Suprapubic skin (tissue), 4 donors: ENCODE data around the gene NPTX1. TPM values are rescaled to one million over a fixed set of nuclear protein-coding genes. Genes with fewer than 3 reads are reported as not detected.

Experiments used
- DNase-seq, 2 donors: peaks; one replicate each; pipeline ENCODE4 v3.0.0-alpha.2; 2019; ENCODE audit warnings: low spot score in 2 of 2
- H3K27ac ChIP-seq: fragments of 200-600 bp; sonication (generic); one replicate; pipeline ENCODE4 v1.5.1; 2019
- H3K27me3 ChIP-seq: fragments of 200-600 bp; sonication (generic); one replicate; pipeline ENCODE4 v1.5.1; 2019
- H3K36me3 ChIP-seq: fragments of 200-600 bp; sonication (generic); one replicate; pipeline ENCODE4 v1.5.1; 2019
- H3K4me1 ChIP-seq: fragments of 200-600 bp; sonication (generic); one replicate; pipeline ENCODE4 v1.5.1; 2019
- H3K4me3 ChIP-seq: fragments of 200-600 bp; sonication (generic); one replicate; pipeline ENCODE4 v1.5.1; 2019; ENCODE audit warnings: mild to moderate bottlenecking
- H3K9me3 ChIP-seq: fragments of 200-600 bp; sonication (generic); one replicate; pipeline ENCODE4 v1.5.1; 2019
- CTCF ChIP-seq, 2 donors: fragments of 200-600 bp in 1 of 2; fragments of 450-650 bp in 1 of 2; sonication (generic) in 1 of 2; IDR thresholded peaks; one replicate each; pipeline ENCODE4 v1.5.1; 2016 to 2019; ENCODE audit warnings: antibody characterized with exemption in 2 of 2, mild to moderate bottlenecking in 1 of 2, moderate library complexity in 1 of 2
- EP300 ChIP-seq: sonication (generic); formaldehyde crosslinking; IDR thresholded peaks from one replicate; pipeline ENCODE4 v1.6.1; 2017; ENCODE audit warnings: antibody characterized with exemption
- POLR2A ChIP-seq, 2 donors: fragments of 450-650 bp; IDR thresholded peaks; one replicate each; pipeline ENCODE4 v1.6.1; 2017; ENCODE audit warnings: antibody characterized with exemption in 2 of 2, mild to moderate bottlenecking in 2 of 2, moderate library complexity in 2 of 2
- POLR2AphosphoS5 ChIP-seq, 3 donors: sonication (generic); formaldehyde crosslinking; IDR thresholded peaks; one replicate each; pipeline ENCODE4 v1.6.1; 2017; ENCODE audit warnings: antibody characterized with exemption in 3 of 3
- WGBS: methylation state at CpG from one replicate; pipeline ENCODE4 v1.1.5; 2018; 5-methylcytosine and 5-hydroxymethylcytosine counted together
- total RNA-seq, 4 donors: library from RNA; depleted of rRNA; stranded (reverse); fragments of >200 nt; gene quantifications; one replicate each; pipeline ENCODE4 v1.1.0, GENCODE V29; 2016

The NPTX1 gene
- total RNA-seq, 4 donors from 2014 or later = 0.72 to 4.2 (median 3.7) TPM

GRCh38 chr17:80431246-80432195 lies 44.9 kb downstream of the NPTX1 start:
- H3K36me3 ChIP-seq = peaks cover 7% of the 10 kb centered on the region
- H3K4me3 ChIP-seq = no peak overlapping the region
- no peak for TF ChIP-seq CTCF (IDR thresholded peaks at IDR 0.05)
- TF ChIP-seq EP300 = no peak
- TF ChIP-seq POLR2A (IDR thresholded peaks at IDR 0.05) = no peak
- no peak for TF ChIP-seq POLR2AphosphoS5 (IDR thresholded peaks at IDR 0.05)
- H3K4me1 ChIP-seq = peaks cover 7% of the 10 kb centered on the region
- H3K9me3 ChIP-seq = no peaks in the 10 kb centered on the region
- DNase-seq = no peak
- 90% methylated on average over 12 of the region's 29 CpGs for whole genome bisulfite sequencing
- no peak overlapping the region for H3K27ac ChIP-seq
- no peaks in the 10 kb centered on the region for H3K27me3 ChIP-seq

GRCh38 chr17:80430446-80431245 lies 45.8 kb downstream of the NPTX1 start:
- no peak overlapping the region for H3K27ac ChIP-seq
- H3K27me3 ChIP-seq = no peaks in the 10 kb centered on the region
- no peaks in the 10 kb centered on the region for H3K9me3 ChIP-seq
- peaks cover 7% of the 10 kb centered on the region for H3K36me3 ChIP-seq
- H3K4me1 ChIP-seq = peaks cover 7% of the 10 kb centered on the region
- no peak for TF ChIP-seq POLR2AphosphoS5 (IDR thresholded peaks at IDR 0.05)
- TF ChIP-seq EP300 = no peak
- TF ChIP-seq POLR2A (IDR thresholded peaks at IDR 0.05) = no peak
- no peak for TF ChIP-seq CTCF (IDR thresholded peaks at IDR 0.05)
- 83% methylated on average over 9 of the region's 15 CpGs for WGBS
- no peak overlapping the region for H3K4me3 ChIP-seq
- DNase-seq = no peak

- WGBS = 93% methylated on average over 23 of the region's 33 CpGs
- DNase-seq = no peak
- H3K36me3 ChIP-seq = peaks cover 7% of the 10 kb centered on the region
- no peak overlapping the region for H3K4me3 ChIP-seq
- no peak overlapping the region for H3K27ac ChIP-seq
- no peaks in the 10 kb centered on the region for H3K27me3 ChIP-seq
- H3K4me1 ChIP-seq = peaks cover 7% of the 10 kb centered on the region
- TF ChIP-seq EP300 = no peak
- no peak for TF ChIP-seq POLR2AphosphoS5 (IDR thresholded peaks at IDR 0.05)
- TF ChIP-seq CTCF (IDR thresholded peaks at IDR 0.05) = no peak
- no peak for TF ChIP-seq POLR2A (IDR thresholded peaks at IDR 0.05)
- no peaks in the 10 kb centered on the region for H3K9me3 ChIP-seq
Measured at GRCh38 chr17:80429356-80430275, 46.8 kb downstream of the NPTX1 start.

- no peaks in the 10 kb centered on the region for H3K27me3 ChIP-seq
- no peak overlapping the region for H3K4me3 ChIP-seq
- whole genome bisulfite sequencing = 81% methylated on average over 10 of the region's 11 CpGs
- DNase-seq = no peak
- peaks cover 9% of the 10 kb centered on the region for H3K4me1 ChIP-seq
- no peaks in the 10 kb centered on the region for H3K9me3 ChIP-seq
- no peak for TF ChIP-seq POLR2A (IDR thresholded peaks at IDR 0.05)
- TF ChIP-seq EP300 = no peak
- no peak for TF ChIP-seq CTCF (IDR thresholded peaks at IDR 0.05)
- no peak for TF ChIP-seq POLR2AphosphoS5 (IDR thresholded peaks at IDR 0.05)
- H3K36me3 ChIP-seq = peaks cover 7% of the 10 kb centered on the region
- no peak overlapping the region for H3K27ac ChIP-seq
Measured at GRCh38 chr17:80428796-80429195, 47.6 kb downstream of the NPTX1 start.
